ENCODE measurements around the gene PLXNA4. TPM values are rescaled to one million over a fixed set of nuclear protein-coding genes. Genes with fewer than 3 reads are reported as not detected.

The PLXNA4 gene
- total RNA-seq, 1 donor from 2014 or later: 10.6 TPM

DNA sequence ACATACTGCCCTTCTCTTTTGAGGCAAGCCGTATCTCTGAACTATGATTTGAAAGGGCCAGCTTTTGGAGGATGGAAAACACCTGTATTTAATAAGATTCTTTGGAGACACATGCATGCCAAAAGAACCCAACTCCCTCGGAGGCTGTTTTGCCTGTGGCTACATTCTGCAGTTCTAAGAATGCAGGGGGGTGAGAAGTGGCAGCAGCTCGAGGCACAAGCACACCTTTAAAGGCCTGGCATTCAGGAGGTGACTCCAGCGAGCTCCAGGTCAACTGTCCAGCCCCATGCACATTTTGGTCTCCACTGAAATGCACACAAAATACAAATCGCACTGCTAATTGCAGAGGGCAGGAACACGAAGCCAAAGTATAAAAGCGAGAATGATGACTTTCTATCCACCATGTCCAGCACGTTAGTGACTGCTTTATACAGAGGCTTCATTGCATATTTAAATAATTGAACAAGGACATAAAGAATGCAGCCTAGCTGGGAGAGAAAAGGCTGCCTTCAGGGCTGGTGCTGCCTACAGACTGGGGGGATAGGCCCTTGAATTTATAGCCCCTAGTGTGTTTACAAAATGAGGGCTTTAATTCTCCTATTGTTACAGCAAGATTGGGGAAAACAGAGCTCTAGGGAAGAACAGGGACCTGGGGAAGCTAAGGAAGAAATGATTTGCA, 359.3 kb downstream of the PLXNA4 start:
- intact Hi-C loops (cut with micrococcal nuclease): no loop called here

DNA sequence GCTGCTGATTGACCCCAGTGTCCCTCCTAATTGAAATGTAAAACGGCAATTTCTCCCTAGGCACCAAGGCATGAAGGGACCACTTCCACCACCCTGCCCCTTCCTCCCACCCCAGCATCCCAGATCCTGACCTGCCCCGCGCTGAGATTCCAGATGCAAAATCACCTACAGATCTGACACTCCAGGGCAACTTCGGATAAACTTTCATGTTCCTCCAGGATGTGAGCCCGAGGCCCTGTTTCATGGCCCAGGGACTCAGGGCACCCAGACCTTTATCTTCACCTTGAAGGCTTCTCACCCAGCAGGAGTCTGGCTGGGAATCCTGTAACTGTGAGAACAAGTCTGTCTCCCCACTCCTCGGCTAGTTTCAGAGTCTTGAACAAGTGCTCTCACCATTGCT, 361.8 kb downstream of the PLXNA4 start:
- intact Hi-C loops (cut with micrococcal nuclease): no loop called here

DNA sequence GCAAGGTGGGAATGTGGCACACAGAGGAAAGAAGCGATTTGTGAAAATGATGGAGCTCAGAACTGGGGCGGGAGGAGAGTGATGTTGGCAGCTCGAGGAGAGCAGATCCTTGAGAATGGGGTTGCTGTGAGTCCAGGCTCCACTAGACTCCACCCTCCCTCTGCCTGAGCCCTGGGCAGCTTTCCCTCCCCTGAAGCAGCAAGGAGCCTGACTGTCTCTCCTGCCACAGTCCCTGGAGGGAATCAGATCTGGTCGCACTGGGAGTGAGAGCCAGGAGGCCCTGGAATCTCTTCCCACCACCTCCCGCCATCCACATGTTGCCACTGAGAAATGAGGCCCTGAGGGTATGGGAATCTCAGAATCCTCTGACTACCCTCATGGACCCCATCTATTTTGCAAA, 362.7 kb downstream of the PLXNA4 start:
- intact Hi-C loops (cut with micrococcal nuclease): no loop called here

DNA sequence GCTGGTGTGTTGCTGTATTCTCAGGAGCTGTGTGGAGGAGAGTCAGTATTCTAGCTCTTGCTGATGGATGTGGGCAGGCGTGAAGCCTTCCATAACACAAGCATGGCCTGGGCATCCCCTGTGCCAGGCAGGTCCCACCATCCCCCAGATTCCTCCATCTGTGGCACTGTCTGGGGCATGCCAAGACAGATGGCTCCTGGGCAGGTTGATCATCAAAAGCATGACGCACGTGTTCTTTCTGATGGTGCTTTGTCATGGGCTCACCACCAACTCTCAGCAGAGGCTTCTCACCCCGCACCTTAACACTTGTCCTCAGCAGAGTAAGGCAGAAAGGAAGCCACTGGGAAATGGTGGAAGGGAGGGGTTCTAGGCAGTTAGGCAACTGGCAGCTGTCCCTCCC, 364.3 kb downstream of the PLXNA4 start:
- intact Hi-C loops (cut with micrococcal nuclease): no loop called here

DNA sequence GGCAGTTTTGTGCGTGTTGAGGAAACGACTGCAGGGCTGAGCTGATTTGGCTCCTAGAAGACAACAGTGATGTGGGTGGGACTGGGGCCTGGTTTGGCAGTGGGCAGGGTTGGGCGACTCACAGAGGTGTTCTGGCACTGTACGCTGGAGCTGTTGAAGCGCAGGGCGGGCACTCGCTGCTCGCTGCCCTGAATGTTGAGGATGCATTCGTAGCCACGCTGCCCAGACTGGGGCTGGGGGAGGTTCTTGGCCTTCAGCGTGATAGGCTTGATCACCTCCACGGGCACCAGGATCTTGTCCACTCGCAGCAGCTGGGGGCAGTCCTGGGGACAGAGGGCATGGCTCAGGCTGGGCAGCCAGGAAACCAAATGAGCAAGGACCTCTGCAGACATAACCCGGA, 365.4 kb downstream of the PLXNA4 start:
- intact Hi-C loops (cut with micrococcal nuclease): no loop called here

DNA sequence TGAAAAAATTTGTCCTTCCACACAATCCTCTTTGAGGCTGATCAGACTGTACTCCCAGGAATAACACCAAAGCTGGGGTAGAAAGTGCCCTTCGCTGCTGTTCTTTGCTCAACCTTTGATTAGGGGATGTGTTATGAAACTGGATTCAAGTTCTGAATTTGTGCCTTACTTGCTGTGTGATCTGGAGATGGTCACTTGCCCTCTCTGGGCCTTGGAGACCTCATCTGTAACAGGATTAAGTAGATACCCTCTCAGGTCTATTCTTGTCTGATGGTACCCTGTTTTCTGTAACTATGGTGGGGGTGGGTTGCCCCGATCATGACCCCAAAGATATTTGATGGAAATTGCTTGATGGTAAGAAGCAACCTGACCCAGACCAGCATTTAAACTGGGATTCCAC, 368.5 kb downstream of the PLXNA4 start:
- intact Hi-C loops (cut with micrococcal nuclease): no loop called here

DNA sequence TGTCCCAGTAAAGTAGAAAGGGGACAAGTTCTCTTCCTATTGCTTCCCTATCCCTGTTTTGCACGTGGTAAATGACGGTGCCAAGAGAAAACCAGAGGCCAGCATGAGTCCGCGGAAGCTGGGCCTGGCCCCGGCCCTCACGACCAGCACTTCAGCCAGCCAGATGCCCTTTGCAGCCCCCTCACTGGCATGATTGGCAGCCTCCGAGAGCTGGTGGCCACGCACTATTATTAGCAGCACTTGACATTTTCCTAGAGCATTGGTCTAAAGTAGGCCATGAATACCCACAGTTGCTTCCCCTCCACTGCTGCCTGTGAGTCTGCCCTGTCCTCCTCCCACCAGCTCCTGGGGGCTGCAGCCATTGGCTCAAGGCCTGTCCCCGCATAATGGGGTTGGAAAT, 369.1 kb downstream of the PLXNA4 start:
- intact Hi-C loops (cut with micrococcal nuclease): no loop called here

DNA sequence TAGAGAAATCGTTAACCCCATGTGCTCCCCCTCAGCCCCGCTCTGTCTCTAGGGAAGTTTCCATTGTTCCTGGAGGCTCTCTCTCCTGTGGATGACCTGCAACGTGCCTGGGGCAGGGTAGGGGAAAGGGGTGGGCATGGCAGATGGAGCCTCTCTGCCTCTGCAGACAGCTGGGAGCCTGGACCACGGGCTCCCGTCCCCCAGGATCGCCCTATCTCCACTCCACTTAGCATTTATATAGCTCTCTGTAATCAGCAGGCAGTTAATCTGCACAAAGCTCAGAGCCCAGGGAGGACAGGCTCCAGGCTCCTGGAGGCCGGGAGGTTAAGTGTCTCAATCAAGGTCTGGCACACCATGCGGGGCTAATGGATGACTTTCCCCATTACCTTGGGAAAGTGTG, 369.7 kb downstream of the PLXNA4 start:
- intact Hi-C loops (cut with micrococcal nuclease): no loop called here

DNA sequence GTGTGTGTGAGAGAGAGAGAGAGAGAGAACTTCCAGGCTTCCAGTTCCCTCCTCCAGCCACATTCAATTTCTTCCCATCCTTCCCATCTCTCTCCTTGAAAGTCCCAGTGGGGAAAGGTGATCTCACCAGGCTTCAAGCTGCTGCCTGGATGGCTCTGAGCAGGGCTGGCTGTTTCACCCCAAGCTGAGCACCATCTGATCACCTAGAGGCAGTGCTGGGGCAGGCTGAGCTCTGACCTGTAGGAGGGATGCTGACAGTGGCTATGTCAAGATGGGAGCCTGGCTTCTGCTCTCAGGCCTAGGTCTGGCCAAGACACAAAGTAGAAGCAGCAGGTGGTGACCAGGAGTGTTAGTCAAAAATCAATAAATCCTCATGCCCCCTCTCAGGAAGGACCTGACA, 370.8 kb downstream of the PLXNA4 start:
- intact Hi-C loops (cut with micrococcal nuclease): no loop called here

DNA sequence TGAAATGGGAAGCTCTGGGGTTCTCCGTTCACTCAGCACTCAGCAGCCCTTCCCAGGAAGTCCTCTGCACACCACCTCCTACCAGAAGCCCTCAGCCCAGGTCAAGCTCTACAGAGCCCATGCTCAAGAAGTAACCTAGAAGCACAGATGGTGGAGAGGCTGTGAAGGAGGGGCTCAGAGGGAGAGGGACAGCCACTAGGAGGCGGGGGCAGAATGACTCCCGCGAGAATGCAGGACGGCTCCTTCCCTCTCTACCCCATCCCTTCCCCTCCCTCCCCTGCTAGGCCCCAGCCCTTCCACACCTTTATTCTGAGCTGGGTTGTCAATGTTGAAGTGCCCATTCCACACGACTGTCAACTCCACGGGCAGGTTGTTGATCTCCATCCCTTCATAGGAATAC, 373.2 kb downstream of the PLXNA4 start:
- intact Hi-C loops (cut with micrococcal nuclease): no loop called here

DNA sequence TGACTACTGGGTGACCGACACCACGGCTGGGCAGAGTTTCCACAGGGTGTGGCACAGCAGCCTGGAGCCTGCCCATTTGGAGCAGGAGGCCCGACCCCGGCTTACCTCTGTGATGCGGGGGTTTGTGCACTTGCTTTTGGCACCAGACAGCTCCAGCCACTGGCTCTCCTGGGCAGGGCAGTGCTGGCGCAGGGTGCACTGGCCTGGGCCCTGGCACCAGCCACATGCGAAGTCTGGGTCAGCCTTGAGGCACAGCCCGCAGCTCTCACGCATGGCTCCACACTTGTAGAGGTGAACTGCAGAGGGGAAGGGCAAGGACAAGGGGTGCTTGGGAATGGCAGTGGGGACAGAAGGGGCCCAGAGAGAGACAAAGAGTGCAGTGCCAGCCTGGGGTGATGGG, 373.7 kb downstream of the PLXNA4 start:
- intact Hi-C loops (cut with micrococcal nuclease): no loop called here

DNA sequence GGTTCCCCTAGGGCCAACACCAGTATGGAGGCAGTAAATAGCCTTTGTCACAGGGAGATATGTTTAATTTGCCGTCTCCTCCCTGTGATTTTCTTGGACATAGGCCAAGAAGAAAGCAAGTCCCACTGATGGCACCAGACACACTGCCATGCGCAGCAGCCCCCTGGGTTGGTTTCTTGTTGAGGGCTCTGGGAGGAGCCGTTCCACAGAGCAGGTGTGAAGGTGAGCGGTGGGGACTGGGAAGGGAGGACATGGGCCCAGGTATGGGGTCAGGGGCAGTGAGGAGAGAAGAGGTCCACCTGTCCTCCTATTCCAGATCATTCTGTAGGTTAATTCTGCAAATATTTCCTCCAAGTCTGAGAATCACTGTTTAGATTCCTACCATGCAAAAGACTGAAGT, 376.1 kb downstream of the PLXNA4 start:
- intact Hi-C loops (cut with micrococcal nuclease): no loop called here

DNA sequence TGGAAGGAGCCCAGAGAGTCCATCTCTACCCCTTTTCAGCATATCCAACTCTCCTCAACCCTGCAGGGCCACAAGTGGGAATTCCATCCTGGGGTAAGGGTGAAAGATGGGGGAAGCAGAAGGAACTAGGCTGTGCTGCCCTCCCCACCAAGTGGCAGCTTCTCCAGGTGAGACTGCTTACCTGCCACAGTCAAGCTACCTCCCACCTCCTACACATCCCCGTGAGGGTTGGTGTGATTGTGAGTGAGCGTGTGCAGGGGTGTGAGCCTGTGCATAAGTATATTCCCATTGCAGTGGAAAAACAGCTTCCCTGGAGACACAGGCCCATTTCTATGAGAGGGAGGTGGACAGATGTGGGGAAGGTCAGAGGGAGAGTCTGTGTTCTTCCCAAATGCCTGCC, 376.6 kb downstream of the PLXNA4 start:
- intact Hi-C loops (cut with micrococcal nuclease): no loop called here

DNA sequence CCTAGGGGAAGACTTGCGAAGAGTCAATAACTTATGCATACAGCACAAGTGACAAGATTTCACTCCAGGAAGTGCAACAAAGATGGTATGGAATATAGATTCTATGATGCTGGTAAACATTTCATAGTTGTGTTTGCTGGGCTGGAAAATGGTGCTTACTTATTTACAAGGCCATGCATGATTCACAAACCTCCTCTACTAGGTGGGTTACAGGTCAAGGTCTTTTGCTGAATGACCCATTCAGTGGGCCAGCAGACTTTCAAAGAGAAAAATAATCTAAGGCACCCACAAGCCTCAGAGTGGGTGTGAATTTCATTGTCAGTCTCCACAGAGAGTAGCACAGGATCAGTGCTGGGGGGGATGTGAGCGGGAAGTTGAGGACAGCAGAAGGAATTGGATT, 378.5 kb downstream of the PLXNA4 start:
- intact Hi-C loops (cut with micrococcal nuclease): no loop called here

DNA sequence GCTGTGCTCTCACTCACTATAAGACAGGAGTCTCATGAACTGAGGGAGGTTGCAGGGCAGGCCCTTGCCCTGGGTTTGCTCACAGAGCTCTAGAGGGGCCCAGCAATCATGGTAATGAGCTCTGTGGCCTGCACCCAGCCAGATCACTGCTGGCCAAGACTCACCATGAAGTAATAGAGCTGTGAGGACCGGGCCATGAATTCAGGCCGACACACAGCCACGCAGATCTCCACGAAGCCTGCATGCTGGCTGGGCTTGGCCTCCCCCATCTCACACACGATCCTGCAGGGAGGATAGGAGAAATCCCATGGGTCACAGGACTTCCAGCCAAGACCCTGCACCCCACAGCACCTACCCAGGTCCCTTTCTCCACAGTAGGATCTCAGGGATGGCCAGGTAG, 382.4 kb downstream of the PLXNA4 start:
- intact Hi-C loops (cut with micrococcal nuclease): no loop called here

DNA sequence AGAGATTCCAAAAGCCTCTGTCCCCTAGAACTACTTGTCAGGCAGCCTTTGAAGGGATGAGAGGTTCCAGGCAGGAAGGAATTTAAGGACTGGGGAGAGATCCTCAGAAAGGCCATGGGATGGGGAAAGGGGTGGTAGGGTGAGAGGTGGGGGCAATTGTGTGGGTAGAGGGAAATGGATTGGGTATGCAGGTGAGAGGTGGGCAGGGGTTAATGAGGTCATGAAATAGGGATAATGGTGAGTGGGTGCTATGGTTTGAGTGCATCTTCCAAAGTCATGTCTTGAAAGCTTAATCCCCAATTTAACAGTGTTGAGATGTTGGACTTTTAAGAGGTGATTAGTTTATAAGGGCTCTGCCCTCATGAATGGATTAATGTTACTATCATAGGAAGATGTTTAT, 383.5 kb downstream of the PLXNA4 start:
- intact Hi-C loops (cut with micrococcal nuclease): no loop called here

DNA sequence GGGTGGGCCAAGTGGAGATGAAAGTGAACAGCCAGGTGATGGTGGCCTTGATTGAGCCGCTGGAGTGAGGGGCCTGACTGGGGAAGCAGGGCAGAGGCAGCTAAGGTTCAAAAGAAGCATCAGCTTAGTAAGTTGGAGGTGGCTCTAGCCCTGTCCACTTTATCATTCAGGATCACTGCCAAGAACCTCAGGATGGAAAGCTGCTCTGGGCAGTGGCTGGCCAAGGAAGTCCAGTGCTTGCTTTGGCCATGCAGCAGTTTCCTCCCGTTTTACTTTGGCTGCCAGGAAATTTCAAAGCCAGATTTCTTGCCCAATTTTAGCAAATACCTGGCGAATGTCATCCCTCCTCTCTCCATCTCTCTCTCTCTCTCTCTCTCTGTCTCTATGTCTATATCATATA, 384.9 kb downstream of the PLXNA4 start:
- intact Hi-C loops (cut with micrococcal nuclease): no loop called here

DNA sequence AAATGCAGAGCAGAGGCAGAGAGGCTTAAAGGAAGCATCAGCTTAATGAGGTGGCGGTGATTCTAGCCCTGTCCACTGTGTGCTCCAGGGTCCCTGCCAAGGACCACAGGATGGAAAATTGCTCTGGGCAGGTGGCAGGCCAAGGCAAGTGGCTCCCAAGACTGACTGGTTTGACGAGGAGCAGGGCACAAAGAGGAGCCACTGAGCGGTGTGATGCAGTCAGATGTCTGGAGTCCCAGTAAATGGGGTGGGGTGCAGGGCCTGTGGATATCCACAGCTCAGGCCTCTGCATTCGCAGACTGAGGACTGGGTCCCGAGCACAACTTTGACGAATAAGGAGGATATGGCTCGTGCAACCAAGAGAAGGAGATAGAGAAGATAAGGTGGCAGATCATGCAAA, 385.6 kb downstream of the PLXNA4 start:
- intact Hi-C loops (cut with micrococcal nuclease): no loop called here

DNA sequence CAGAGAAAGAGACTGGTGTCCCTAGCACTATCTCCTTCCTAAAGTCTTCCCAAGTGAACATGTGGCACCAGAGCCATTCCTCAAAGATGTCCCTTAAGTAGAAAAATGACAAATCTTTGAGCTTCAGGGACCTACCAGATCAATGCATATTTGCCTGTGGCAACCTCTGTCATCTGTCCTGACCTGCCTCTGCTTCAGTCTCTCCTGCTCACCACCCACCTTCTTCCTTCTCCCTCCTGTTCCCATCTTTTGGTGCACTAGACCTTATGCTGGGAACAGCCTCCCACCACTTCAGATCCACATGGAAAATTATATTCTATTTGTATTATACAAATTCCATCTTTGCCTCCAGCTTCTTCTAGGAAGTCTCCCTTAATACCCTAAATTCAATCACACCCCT, 386.4 kb downstream of the PLXNA4 start:
- intact Hi-C loops (cut with micrococcal nuclease): no loop called here

DNA sequence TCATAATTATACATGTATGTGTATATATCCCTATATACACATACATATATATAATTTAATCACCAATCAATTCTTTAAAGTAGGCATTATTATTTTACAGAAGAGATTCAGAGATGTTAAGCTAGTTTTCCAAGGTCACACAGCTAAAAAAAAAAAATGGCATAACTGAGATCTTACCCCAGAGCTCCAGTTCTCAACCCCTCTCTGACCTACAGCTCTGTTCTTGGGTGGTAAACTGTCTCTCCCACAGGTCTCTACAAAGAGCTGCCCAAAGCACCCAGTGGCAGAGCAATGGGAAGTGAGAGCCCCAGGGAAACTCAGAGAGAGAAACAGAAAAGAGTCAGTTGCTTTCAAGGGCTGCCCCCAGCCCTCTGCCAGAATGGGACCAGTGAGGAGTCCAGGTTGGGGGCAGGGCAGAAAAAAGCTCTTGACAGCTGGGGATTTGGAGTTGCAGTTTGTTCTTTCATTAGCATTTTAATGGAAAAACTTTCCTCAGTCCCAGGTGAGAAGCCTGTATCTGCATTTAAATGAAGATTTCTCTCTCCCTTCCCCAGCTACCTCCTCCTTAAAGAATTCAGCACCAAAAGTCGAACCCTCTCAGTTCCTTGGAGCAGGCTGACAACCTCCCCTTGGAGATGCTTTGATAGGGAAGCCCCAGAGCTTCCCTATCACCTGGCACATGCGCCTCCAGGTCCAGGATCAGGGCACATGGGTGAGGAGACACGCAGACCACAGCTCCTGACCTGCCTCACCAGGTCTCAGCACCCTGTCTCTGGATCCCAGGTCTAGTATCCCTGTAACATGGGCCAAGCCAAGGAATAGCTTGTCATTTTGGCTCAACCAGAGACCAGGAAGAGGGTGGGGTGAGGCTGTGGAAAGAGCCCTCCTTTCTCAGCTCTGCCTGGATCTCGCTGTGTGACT, 388.1 kb downstream of the PLXNA4 start:
- intact Hi-C loops (cut with micrococcal nuclease): no loop called here

DNA sequence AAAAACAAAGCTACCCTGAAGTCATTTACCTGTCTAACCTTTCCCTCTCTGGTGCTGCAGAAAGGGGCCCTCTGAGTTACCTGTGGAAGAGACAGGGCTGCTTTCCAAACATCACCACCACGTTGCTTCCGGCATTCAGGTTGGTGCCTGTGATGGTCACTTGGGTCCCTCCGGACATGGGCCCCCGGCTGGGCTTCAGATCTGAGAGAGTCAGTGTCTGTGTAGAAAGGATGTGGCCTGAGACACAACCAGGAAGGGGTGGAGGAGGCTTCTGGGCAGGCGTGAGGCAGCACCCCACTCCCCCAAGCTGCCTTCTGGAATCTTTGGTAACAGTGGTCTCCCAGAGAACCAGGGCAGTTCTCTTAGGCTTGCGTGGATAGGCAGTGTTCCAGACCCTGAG, 388.9 kb downstream of the PLXNA4 start:
- intact Hi-C loops (cut with micrococcal nuclease): no loop called here

DNA sequence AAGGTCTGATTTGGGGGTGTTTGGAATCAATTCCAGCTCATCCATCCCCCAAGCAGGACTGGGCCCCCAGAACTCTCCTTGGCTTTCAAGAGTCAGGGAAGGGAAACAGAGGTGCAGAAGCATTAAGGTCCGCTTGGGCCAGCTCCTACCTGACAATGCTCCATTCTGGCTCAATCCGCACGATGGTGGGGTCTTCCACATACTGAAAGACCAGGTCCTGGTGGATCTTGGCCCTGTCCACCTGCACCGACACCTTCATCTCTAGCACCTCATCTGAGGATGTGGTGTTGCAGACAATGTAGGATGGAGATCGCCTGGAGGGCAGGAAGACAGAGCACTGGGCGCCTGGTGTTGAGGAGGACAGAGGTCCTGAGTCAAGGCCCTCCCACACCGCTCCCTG, 391.1 kb downstream of the PLXNA4 start:
- intact Hi-C loops (cut with micrococcal nuclease): no loop called here

DNA sequence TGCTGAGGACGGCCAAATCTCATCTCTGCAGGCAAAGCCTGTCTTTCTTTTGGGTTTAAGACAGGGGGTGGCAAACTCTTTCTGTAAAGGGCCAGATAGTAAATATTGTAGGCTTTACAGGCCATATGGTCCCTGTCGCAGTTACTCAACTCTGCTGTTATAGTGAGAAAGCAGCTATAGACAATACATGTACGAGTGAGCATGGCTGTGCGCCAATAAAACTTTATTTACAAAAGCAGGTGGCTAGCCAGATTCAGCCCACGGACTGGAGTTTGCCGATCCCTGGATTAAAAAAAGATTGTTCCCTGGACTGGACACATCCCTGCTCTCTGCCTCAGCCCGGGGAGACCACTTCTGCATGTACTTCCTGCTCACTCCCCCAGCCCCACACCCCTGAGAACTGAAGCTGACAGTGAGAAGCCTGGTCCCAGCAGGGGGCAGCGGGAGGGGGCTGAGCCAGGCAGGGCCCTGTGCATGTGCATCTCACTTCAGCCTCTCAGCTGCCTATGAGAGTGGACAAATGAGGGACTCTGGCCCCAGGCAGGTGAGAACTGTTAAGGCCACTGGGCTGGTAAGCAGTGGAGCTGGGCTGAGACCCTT, 392.4 kb downstream of the PLXNA4 start:
- intact Hi-C loops (cut with micrococcal nuclease): no loop called here

Data from T-helper 2 cell treated with Interferon-gamma antibody and Interleukin-4, amounts not matched to agents 100 ng/mL and 5 ng/mL, for 36 hours (primary cell).